ENCODE data around the gene MRPL51.

- no peak for TF ChIP-seq EZH2 (IDR thresholded peaks at IDR 0.05; ENCODE audit: borderline replicate concordance, low read length)
- TF ChIP-seq CTCF (conservative IDR thresholded peaks at IDR 0.05 in 1 of 2, IDR thresholded peaks at IDR 0.05 in 1 of 2; ENCODE audit: extremely low read depth in 1 of 2, insufficient read depth in 1 of 2, low read depth in 1 of 2, low read length in 2 of 2) = no peak
Measured at GRCh38 chr12:6522193-6522592, 29.1 kb upstream of the MRPL51 start.
